WTC11 (cell line): ENCODE data around the gene NPAS3.

Experiments
- ESRRA ChIP-seq: sonication (generic); formaldehyde crosslinking; IDR thresholded peaks from 2 replicates; pipeline ENCODE4 v1.8.1; 2022; ENCODE audit warnings: mild to moderate bottlenecking, missing genetic modification reagents, borderline replicate concordance
- NR3C1 ChIP-seq: sonication (generic); formaldehyde crosslinking; conservative IDR thresholded peaks from 2 replicates; pipeline ENCODE4 v1.8.1; 2023; ENCODE audit warnings: low read depth, mild to moderate bottlenecking, missing genetic modification reagents
- TEAD1 ChIP-seq: sonication (generic); formaldehyde crosslinking; IDR thresholded peaks from 2 replicates; pipeline ENCODE4 v1.8.0; 2022; ENCODE audit warnings: mild to moderate bottlenecking, missing genetic modification reagents
- TF ChIP-seq, protein P1 (sequence below): fragments of 200-600 bp; IDR thresholded peaks from 2 replicates; pipeline ENCODE4 v1.8.0; 2022; ENCODE audit warnings: antibody characterized with exemption
- TF ChIP-seq, protein P2 (sequence below): sonication (generic); formaldehyde crosslinking; IDR thresholded peaks from 2 replicates; pipeline ENCODE4 v1.8.1; 2022; ENCODE audit warnings: low read depth, missing genetic modification reagents, borderline replicate concordance
- TF ChIP-seq, protein P3 (sequence below): sonication (generic); formaldehyde crosslinking; IDR thresholded peaks from 2 replicates; pipeline ENCODE4 v1.8.0; 2022; ENCODE audit warnings: mild to moderate bottlenecking, missing genetic modification reagents
- TF ChIP-seq, protein P4 (sequence below): sonication (generic); formaldehyde crosslinking; IDR thresholded peaks from 2 replicates; pipeline ENCODE4 v1.8.1; 2022; ENCODE audit warnings: low read depth, mild to moderate bottlenecking, moderate library complexity, missing genetic modification reagents, borderline replicate concordance

DNA sequence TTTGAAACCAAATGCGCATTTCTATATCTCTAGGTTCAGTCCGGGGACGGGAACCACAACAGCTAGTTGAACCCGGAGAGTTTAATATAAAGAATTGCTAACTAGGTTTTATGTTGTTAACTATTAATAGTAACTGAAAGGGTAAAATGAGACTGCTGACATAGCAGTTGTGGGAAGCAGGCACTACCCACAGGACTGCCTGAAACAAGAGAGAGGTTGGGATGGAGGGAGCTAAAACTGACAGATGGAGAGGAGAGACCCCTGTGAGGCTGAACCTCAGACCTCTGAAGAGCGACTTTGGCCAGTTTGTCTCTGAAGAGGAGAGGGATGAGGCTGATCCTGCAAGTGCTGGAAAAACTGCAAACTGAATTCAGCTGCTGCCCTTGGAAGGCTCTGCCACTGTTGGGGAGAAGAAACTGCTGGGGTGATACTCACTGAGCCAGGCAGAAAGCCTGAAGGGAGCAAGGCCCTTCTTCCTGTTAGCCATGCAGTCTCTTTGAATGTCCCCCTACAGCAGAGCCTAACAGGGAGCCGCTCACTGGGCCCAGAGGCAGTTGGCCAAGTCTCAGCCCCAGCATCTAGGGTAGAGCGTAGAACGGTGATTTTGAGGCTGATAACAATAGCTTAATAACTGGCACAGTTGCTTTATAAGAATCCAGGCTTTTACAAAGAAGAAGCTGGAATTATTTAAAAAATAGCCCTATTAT, 172.2 kb downstream of the NPAS3 start:
- TF ChIP-seq, protein P1, sequence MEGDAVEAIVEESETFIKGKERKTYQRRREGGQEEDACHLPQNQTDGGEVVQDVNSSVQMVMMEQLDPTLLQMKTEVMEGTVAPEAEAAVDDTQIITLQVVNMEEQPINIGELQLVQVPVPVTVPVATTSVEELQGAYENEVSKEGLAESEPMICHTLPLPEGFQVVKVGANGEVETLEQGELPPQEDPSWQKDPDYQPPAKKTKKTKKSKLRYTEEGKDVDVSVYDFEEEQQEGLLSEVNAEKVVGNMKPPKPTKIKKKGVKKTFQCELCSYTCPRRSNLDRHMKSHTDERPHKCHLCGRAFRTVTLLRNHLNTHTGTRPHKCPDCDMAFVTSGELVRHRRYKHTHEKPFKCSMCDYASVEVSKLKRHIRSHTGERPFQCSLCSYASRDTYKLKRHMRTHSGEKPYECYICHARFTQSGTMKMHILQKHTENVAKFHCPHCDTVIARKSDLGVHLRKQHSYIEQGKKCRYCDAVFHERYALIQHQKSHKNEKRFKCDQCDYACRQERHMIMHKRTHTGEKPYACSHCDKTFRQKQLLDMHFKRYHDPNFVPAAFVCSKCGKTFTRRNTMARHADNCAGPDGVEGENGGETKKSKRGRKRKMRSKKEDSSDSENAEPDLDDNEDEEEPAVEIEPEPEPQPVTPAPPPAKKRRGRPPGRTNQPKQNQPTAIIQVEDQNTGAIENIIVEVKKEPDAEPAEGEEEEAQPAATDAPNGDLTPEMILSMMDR = no peak
- TF ChIP-seq, protein P2, sequence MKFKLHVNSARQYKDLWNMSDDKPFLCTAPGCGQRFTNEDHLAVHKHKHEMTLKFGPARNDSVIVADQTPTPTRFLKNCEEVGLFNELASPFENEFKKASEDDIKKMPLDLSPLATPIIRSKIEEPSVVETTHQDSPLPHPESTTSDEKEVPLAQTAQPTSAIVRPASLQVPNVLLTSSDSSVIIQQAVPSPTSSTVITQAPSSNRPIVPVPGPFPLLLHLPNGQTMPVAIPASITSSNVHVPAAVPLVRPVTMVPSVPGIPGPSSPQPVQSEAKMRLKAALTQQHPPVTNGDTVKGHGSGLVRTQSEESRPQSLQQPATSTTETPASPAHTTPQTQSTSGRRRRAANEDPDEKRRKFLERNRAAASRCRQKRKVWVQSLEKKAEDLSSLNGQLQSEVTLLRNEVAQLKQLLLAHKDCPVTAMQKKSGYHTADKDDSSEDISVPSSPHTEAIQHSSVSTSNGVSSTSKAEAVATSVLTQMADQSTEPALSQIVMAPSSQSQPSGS (CRISPR knock-in tag) = no peak
- TF ChIP-seq NR3C1 (CRISPR knock-in tag) = no peak
- TF ChIP-seq ESRRA (CRISPR knock-in tag) = no peak
- TF ChIP-seq, protein P3, sequence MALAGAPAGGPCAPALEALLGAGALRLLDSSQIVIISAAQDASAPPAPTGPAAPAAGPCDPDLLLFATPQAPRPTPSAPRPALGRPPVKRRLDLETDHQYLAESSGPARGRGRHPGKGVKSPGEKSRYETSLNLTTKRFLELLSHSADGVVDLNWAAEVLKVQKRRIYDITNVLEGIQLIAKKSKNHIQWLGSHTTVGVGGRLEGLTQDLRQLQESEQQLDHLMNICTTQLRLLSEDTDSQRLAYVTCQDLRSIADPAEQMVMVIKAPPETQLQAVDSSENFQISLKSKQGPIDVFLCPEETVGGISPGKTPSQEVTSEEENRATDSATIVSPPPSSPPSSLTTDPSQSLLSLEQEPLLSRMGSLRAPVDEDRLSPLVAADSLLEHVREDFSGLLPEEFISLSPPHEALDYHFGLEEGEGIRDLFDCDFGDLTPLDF = no peak
- TF ChIP-seq, protein P4, sequence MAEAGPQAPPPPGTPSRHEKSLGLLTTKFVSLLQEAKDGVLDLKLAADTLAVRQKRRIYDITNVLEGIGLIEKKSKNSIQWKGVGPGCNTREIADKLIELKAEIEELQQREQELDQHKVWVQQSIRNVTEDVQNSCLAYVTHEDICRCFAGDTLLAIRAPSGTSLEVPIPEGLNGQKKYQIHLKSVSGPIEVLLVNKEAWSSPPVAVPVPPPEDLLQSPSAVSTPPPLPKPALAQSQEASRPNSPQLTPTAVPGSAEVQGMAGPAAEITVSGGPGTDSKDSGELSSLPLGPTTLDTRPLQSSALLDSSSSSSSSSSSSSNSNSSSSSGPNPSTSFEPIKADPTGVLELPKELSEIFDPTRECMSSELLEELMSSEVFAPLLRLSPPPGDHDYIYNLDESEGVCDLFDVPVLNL (CRISPR knock-in tag) = no peak
- no peak for TF ChIP-seq TEAD1 (CRISPR knock-in tag)
